ENCODE results near the gene FREY1.

The FREY1 gene

DNA sequence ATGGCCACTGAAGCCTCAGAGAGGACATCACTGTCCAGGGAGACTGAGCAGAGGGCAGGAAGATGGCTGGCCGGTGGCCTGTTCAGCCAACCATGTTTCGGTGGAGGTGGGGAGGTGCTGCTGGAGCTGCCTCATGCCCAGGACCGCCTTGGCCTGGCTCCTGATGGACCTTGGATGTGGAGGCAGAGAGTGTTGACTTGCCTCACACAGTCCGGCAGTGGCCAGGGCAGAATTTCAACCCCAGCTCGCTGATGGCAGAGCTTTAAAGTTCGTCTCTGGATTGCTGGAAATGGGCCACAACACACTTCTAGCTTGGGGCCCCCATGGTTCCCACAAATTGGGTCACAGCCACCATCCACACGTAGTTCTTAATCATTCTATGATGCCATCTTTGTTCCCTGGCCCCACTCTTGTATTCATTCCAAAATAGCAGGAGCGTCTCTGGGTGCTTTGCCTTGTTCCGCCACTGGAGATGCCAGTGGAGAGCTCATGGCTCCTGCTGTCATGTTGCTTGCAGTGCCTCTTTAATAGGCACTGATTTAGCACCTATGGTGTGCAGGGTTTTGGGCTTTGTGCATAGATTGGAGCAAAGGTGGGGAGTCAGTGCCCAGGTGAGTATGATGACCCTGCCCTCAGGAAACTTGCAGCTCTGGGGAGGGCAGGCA is 16.1 kb downstream of the FREY1 start:
- DNase-seq, result no peak

DNA sequence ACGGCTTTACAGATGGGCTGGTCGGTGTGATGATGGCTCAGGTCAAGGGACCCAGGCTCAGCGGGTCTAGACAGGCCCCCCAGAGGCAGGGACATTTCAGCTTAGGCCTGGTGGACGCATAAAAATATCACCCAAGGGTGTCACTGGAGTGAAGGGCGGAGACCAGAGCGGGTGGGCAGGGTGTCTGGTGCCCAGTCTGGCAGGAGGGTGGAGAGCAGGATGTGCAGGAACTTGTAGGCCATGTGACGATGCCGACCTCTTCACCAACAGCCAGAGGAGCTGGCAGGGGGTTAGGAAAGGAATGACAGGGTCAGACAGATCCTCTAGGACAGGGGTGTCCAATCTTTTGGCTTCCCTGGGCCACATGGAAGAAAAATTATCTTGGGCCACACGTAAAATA is 17.1 kb downstream of the FREY1 start:
- no peak for DNase-seq

DNA sequence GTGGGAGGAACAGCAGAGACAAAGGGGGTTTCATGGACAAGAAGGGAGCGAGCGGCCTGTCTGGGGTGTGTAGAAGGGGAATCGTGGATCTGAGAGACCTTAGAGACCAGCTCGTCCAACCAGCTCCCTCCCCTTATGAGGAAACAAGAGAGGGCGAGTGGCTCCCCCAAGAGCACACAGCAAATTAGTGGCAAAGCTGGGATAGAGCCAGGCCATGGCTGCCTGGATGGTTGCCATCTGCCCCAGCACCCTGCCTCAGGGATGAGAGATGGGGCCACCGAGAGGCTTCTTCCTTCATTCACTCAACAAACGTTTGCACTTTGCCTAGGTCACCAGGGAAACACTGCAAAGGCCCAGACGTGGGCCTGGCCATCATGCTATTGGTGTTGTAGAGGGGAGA is 17.5 kb downstream of the FREY1 start:
- no peak for DNase-seq

DNA sequence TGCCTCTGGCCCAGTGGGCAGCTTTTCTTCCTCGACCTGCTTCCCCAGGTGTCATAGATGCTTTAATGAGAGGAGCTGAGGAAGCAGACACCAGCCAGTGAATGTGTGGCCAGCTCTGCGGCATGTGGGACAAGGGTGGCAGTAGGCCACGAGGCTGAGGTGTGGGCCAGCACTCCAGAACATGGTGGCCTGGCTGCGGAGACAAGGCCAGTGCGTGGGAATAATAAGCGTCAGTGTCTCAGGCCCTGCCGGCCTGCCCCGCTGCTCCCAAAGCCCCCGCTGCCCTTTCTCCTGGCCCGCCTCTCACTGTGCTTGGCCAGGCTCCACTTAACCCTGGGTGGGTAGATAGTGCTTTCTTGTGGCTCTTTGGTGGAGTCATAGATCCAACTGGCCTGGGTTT is 19.5 kb downstream of the FREY1 start:
- DNase-seq, result no peak

DNA sequence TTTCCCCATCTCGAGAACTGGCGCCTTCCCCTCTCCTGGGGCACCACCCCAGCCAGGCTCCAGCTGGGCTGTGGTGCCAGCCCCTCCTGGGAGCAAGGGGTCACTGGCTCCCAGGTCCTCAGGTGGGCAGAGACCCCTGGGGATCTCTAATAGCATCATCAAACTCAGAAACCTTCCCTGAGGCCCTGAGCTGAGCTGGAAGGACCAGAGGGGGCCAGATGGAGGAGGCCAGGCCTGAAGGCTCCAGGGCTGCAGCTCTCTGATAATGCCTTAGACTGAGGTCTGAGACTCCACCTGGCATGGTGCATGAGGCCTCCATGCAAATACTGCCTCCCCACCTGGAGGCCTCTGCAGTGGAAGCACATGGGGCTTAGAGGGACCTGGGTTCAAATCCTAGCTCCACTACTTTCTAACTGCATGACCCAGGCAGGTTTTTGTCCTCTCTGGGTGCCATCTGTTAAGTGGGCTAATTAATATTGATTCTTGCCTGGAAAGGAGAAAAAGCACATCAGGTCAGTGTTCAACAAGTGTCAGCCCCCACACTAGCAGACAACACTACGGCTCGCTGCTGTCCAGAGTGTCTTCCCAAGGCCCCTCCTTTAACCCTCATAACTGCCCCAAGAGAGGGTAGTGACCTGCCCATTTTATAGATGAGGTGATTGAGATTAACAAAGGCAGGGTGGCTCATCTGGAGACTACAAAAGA is 20.1 kb downstream of the FREY1 start:
- DNase-seq, result no peak

DNA sequence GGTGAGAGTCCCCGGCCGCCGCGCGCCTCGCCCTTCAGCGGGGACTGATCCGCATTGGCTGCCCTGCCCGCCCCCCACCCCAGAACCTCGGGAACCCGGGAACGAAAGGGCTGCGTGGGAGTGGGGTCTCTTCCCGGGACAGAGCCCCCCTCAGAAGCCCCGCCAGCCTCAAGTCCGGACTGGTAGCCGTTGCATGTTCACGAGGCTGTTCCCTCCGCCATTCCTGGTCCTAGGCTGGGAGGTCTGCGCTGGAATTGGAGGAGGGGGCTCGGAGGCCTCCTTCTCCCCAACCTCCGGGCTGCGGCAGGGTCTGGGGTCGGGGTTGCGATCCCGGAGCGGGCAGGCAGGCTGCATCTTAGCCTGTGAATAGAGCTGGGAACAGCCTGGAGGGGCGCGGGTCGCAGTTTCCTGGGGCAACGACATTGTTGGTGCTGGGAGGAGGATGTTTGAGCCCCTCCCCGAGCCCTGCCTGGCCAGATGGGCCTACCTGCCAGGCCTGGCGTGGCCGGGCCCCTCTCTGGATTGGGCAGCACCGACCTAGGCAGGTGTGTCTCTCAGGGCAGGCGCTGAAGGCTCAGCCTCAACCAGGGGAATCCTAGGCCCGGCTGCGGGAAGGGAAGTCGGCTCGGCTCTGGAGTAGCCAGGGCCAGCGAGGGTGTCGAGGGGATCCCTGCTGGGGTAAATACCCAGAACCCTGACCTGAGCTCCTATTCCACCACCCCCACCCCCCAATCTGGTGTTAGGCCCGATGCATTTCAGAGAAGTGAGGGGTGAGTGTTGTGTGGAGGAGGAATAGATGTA is 20.9 kb downstream of the FREY1 start:
- DNase-seq, result no peak

DNA sequence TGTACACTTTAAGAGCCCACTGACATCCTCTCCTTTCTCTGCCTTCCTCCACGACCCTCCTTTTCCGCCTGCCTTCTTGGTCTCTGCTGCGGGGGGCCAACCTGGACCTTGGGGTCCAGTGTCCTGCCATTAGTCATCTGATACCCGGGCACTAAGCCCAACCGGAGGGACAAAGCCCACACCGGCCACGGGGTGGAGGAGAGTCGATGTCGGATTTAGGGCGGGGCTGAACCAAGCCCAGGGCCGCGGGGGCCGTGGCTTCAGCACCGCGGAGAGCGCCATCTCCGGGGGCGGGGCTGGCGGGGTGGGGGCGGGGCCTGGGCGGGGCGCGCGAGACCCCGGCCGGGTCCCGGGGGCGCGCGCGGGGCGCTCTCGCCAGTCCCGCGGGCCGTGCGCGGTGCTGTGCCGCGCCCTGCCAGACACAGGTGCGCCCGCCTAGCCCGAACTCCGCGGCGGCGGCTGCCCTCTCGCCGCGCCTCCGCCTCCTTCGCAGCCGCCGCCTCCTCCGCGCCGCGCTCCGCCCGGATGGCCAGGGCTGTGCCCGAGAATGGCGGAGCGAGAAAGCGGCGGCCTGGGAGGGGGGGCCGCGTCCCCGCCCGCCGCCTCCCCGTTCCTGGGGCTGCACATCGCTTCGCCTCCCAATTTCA is 21.7 kb downstream of the FREY1 start, which contains the start of gene MAPK8IP1:
MAPK8IP1 (plus strand) TSS at position 378 of the 647 bp plus-strand sequence; CDS start at position 548, 170 bp downstream.
- DNase-seq, result peak; percentile 48

DNA sequence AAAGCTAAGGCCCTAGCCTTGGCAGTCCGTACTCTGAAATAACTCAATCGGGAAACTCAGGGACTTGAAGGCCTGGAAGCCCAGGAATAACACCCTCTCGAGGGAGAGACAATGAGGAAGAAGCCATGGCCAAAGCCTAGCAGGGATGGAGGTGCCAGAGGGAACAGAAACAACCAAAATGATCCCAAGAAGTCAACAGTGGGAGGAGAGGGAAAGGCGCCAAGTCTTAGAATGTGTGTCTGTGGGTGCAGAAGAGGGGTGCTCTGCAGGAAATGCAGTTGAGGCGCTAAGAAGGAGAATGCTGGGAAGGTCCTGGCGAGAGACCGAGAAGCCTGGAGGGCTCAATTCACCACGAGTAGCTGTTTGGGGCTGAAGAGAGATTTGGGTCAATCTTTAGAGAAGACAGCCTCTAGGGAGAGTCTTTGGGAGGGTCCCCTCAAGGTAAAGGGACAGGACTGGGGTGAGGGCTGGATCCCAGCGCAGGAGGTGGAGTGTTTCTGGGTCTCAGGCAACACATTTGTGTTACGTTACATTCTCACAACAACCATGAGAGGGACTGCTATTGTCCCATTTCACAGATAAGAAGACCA is 22.4 kb downstream of the FREY1 start:
- DNase-seq, result no peak

DNA sequence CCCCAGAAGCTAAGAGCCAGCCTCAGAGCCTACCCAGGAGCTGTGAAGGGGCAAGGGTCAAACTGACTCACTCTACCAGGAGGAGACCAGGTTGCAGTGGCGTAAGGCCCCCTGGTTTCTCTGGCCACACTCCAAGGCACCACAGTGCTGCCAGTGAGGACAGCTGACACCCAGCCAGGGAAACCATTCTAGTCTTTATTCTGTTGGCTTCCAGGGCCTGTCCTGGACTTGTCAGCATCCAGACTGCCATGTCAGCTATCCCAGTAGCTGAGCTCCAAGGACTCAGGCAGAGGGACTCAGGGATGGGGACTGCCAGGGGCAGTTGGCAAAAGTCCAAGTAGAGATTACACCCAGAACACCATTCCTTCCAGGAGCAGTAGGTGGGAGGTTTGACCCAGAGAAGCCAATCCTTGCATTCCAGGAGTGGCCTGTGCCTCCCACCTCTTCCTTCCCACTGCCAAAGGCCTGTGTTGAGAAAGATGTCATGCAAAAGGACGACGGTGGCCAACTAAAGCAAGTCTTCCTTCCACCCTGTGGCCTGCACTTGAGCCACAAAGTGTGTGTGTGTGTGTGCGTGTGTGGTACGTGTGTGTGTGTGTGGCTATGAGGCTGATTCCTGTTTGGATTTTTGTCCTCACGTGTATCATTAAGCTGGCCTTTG is 25.2 kb downstream of the FREY1 start:
- no peak for DNase-seq

DNA sequence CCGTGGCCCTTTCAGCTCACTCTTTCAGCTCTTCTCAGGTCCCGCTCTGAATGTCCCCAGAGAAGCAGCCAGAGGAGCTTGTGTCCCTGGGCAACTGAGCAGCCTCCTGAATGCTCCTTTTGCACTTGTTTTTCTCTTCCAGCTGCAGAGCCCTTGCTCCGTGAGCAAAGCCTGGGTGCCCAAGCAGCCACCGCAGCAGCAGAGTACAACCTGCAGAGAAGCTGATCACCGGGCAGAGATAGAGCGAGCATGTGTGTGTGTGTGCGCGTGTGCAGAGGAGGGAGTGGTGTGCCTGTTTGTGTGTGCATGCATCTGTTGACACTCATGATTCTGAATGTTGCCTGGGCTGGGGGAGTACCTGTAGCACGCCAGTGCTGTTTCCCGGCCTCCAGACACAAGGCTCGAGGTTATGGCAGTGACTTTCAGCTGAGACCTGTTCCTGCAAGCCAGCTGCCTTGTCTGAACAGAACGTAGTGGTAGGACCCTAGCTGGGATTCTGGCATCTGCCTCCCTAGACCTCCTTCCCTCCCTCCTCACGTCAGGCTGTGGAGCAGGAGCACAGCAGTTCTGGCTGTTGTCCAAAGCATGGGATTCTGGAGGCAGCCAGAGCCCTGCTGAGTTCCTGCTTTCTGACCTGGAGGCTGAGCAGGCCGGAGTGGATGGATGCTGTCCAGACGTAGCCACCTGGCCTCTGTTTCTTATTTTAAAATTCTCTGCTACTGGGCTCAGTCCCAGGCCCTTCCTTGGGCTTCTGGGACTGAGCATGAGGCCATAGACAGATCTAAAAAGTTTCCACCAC is 26.1 kb downstream of the FREY1 start:
- no peak for DNase-seq

DNA sequence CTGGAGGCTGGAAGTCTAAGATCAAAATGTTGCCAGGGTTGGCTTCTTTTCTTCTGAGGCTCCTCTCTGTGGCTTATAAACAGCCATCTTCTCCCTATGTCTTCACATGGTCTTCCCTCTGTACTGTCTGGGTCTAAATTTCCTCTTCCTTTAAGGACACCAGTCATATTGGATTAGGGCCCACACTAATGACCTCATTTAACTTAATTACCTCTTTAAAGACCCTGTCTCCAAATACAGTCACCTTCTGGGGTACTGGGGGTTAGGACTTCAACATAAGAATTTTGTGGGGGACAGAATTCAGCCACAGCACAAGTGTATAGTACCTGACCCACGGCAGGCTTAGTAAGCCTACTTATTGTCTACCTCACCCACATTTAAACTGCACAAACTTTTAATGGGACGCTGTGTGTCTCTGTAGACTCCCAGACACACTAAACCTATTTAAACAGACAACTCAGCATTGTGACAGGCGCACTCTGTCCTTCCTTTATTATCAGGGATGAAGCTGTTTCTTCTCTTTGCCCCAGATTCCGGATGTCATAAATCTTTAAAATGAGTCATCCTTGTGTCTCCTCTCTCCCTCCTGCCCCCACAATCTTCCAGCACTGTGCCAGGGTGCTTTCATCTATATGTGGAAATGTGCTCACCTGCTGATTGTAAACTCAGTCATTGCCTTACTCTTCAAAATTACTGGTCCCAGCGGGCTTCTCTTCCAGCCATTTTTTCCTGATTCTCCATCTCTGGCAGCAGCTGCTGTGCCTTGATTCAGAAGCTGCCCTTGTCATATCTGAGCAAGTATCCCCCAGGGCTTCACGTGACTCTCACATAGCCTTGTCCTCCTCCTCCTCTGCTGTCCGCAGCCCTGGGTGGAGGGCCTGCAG is 27.0 kb downstream of the FREY1 start:
- DNase-seq, result no peak

DNA sequence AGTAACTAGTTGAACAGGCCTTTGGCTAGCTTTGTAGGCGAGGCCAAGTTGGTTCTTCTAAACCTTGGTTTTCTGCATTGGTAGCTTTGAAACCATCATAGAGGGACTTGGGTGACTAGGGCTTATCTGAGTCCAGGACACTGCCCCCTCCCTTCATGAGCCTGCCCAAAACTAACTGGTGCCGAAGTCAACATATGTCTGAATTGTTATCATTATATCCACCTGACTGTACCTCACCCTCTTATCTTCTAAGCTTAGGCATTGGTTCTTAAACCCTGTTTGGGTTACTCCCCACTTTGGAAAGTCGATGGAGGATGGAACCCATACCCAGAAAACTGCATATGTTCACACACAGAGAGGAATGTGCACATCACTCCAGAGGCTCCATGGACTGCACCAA is 29.2 kb downstream of the FREY1 start:
- no peak for DNase-seq

DNA sequence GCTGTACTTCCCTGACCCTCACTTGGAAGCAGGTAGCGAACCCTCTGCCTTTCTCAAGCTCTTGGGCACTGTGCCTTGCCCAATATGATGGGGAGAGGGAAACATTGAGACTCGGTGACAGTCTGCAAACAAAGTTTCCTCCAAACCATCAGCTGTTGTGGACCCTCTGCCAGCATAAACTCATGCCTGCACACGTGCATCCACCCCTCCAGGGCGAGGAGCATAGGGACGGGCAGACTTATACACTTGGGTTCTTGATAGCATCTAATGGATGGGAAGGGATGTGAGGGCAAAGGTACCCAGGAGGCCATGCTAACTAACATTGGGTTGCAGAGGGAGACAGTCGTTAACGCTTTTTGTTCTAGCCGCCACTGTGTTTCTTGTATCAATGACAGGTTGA is 29.9 kb downstream of the FREY1 start:
- no peak for DNase-seq

DNA sequence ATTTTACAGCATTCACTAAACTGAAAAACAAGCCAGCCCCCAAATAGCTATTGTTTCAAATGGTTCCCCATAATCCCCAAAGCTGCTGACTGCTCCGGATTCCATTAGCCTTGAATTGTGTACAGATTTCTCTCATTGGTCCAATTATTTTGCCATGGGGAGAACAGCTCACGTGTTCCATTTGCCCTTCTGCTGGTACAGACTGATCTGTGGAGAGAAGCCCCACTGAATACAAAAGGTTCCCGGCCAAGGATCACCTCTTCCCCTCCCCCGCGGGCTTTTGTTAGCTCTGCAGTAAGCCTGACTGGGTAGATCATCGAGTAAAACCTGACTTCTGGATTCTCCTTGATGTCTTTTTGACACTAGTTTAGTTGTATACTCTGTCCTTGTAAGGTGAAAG is 30.7 kb downstream of the FREY1 start:
- DNase-seq, result no peak

DNA sequence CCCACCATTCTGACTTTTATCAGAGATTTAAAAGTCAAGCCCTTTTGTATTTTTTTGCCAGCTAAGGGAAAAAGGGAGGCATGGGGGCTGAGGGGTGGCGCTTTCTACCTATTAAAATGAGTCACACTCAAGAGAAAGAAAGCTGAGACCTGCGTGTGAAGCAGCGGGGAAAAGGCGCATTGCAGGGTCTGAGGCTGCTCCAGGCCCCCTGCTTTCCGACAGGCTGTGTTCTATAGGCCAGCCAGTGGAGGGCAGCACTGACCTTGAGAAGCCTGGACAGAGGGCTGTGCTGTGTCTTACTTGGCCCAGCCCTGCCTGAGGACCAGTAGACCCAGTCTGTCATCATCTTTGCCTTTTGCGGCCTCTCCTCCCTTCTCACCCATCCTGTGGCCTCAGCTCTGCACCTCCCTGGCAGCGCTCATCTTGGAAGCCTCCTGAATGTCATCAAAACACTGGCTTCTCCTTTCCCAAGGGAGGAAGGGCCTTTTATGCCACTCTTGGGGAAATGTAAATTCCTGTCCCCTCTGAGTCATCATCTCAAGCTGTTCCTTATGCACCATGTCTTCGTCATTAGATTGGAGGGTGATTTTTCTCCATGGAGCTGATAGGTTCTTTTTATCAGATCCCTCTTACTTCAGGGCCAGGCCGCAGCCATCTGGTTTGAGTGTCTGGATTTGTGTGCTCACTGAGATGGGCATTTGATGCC is 34.3 kb downstream of the FREY1 start:
- no peak for DNase-seq

DNA sequence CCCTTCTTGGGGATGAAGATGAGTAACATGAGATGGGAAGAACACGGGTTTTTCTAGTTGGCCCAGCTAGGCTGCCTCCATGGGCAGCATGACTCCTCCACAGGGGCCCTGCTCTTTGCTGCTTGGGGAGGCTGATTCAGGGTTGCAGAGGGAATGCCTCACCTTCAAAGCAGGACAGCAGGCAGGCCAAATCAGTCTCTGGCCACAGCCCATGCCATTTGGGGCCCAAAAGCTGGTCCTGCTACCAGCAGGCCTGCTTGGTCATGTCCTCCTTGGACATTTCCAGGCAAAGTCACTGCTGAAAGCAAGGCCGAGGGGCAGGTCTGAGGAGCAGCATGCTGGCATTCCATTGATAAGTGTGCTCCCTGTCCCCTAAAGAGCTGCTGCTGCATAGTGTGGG is 35.4 kb downstream of the FREY1 start:
- DNase-seq, result no peak

DNA sequence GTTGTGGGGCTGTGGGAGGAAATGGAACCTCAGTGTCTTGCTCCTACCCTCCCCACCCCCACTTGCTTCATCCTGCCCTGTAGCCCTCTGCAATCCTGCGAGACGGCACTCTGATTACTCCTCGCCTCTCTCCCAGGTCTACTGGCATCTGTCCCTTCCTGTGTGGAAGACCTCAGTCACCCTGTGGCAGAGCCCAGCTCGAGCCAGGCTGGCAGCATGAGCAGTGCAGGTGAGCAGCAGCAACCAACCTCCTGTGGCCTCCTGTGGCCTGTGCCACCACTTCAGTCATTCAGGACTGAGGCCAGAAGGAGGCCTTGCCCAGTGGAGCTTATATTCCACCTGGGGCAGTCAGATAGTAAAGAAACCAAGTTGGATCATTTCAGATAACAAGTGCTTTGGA is 36.4 kb downstream of the FREY1 start:
- no peak for DNase-seq

DNA sequence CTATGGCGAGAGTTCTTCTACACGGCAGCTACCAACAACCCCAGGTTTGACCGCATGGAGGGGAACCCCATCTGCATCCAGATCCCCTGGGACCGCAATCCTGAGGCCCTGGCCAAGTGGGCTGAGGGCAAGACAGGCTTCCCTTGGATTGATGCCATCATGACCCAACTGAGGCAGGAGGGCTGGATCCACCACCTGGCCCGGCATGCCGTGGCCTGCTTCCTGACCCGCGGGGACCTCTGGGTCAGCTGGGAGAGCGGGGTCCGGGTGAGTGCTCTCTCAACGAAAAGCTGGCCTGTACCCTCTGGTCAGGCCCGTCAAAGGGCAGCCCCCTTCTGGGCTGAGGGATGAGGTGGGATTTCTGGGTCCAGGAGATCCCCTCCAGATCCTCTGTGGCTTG is 37.5 kb downstream of the FREY1 start:
- no peak for DNase-seq

DNA sequence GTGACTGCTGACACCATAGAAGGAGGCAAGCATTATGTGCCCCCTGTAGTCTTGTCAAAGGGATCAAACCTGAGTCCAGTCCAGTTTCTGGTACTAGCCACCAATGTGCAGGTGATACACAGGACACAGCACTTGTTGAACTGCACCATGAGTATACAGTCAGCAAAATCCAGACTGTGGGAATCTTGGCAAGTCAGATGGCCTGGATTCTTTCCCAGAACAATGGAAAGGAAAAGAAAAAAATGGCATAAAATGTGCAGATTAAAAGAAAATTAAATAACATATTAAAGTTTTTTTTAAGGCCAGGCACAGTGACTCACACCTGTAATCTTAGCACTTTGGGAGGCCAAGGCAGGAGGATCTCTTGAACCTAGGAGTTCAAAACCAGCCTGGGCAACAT is 43.0 kb downstream of the FREY1 start:
- DNase-seq, result no peak

All from effector CD4-positive, alpha-beta T cell (primary cell).